ENCODE measurements around the gene LYPD6B.
A peak's percentile ranks its signal among the peaks of the same experiment; 100 is the strongest.

LYPD6B gene

GRCh38 chr2:149161481-149162225 is 123.2 kb downstream of the LYPD6B start:
- no peaks in the 10 kb centered on the region for H3K4me1 ChIP-seq (ENCODE audit: insufficient read depth, poor library complexity, severe bottlenecking)
- no peaks in the 10 kb centered on the region for H3K27me3 ChIP-seq (ENCODE audit: insufficient read depth, poor library complexity, severe bottlenecking)
- no peaks in the 10 kb centered on the region for H3K9me3 ChIP-seq (ENCODE audit: severe bottlenecking)
- no peak for TF ChIP-seq CTCF (IDR thresholded peaks at IDR 0.05; ENCODE audit: poor library complexity, severe bottlenecking)
- H3K36me3 ChIP-seq (ENCODE audit: low read depth): no peaks in the 10 kb centered on the region
- H3K4me3 ChIP-seq (ENCODE audit: severe bottlenecking): no peak overlapping the region
- no peak for DNase-seq (ENCODE audit: low spot score)
- ATAC-seq (ENCODE audit: low read depth): no peak
- no peak overlapping the region for H3K27ac ChIP-seq (ENCODE audit: poor library complexity, severe bottlenecking)

- DNase-seq (ENCODE audit: low spot score) (no peak), ATAC-seq (ENCODE audit: low read depth) (peak; percentile 75)
- H3K27ac ChIP-seq (ENCODE audit: poor library complexity, severe bottlenecking): no peak overlapping the region
- no peaks in the 10 kb centered on the region for H3K27me3 ChIP-seq (ENCODE audit: insufficient read depth, poor library complexity, severe bottlenecking)
- peaks cover 10% of the 10 kb centered on the region for H3K4me1 ChIP-seq (ENCODE audit: insufficient read depth, poor library complexity, severe bottlenecking)
- TF ChIP-seq CTCF (IDR thresholded peaks at IDR 0.05; ENCODE audit: poor library complexity, severe bottlenecking): no peak
- H3K9me3 ChIP-seq (ENCODE audit: severe bottlenecking): no peaks in the 10 kb centered on the region
- H3K36me3 ChIP-seq (ENCODE audit: low read depth): no peaks in the 10 kb centered on the region
- no peak overlapping the region for H3K4me3 ChIP-seq (ENCODE audit: severe bottlenecking)
Measured at GRCh38 chr2:149164296-149164695, 125.8 kb downstream of the LYPD6B start.

GRCh38 chr2:149164827-149165226 is 126.3 kb downstream of the LYPD6B start:
- ATAC-seq (ENCODE audit: low read depth) (no peak), DNase-seq (ENCODE audit: low spot score) (no peak)
- Histone ChIP-seq H3K4me1 (ENCODE audit: insufficient read depth, poor library complexity, severe bottlenecking) (peaks cover 14% of the 10 kb centered on the region), H3K27ac (ENCODE audit: poor library complexity, severe bottlenecking) (no peak overlapping the region), H3K27me3 (ENCODE audit: insufficient read depth, poor library complexity, severe bottlenecking) (no peaks in the 10 kb centered on the region), H3K9me3 (ENCODE audit: severe bottlenecking) (no peaks in the 10 kb centered on the region), H3K36me3 (ENCODE audit: low read depth) (no peaks in the 10 kb centered on the region), H3K4me3 (ENCODE audit: severe bottlenecking) (no peak overlapping the region)
- no peak for TF ChIP-seq CTCF (IDR thresholded peaks at IDR 0.05; ENCODE audit: poor library complexity, severe bottlenecking)

- Histone ChIP-seq H3K27ac (ENCODE audit: poor library complexity, severe bottlenecking) (peak overlapping the region; percentile 5), H3K9me3 (ENCODE audit: severe bottlenecking) (no peaks in the 10 kb centered on the region)
Measured at GRCh38 chr2:149167001-149167780, 128.7 kb downstream of the LYPD6B start.

More at GRCh38 chr2:149167001-149167780, 128.7 kb downstream of the LYPD6B start:
- Histone ChIP-seq H3K4me3 (ENCODE audit: severe bottlenecking) (no peak overlapping the region), H3K27me3 (ENCODE audit: insufficient read depth, poor library complexity, severe bottlenecking) (no peaks in the 10 kb centered on the region), H3K4me1 (ENCODE audit: insufficient read depth, poor library complexity, severe bottlenecking) (peaks cover 24% of the 10 kb centered on the region), H3K36me3 (ENCODE audit: low read depth) (no peaks in the 10 kb centered on the region)
- DNase-seq (ENCODE audit: low spot score) (no peak), ATAC-seq (ENCODE audit: low read depth) (peak; percentile 35)
- TF ChIP-seq CTCF (IDR thresholded peaks at IDR 0.05; ENCODE audit: poor library complexity, severe bottlenecking): no peak
